ENCODE data around the gene TRIM32.

Gene TRIM32

GRCh38 chr9:116717150-116717549 is 30.0 kb downstream of the TRIM32 start:
- no peak overlapping the region for H3K4me3 ChIP-seq (ENCODE audit: low read depth, low read length)
- no peak for DNase-seq
- no peaks in the 10 kb centered on the region for H3K27me3 ChIP-seq
- peaks cover 2% of the 10 kb centered on the region; the same call in 1 of the 2 replicates for H3K4me1 ChIP-seq
- peaks cover 33% of the 10 kb centered on the region for H3K36me3 ChIP-seq
- TF ChIP-seq CTCF (IDR thresholded peaks at IDR 0.05; ENCODE audit: low read depth, low read length): no peak
- no peaks in the 10 kb centered on the region for H3K9me3 ChIP-seq

GRCh38 chr9:116718111-116718510 is 31.0 kb downstream of the TRIM32 start:
- Histone ChIP-seq H3K4me3 (ENCODE audit: low read depth, low read length) (no peak overlapping the region), H3K36me3 (peaks cover 36% of the 10 kb centered on the region), H3K27me3 (no peaks in the 10 kb centered on the region), H3K9me3 (no peaks in the 10 kb centered on the region), H3K4me1 (peaks cover 2% of the 10 kb centered on the region; the same call in 1 of the 2 replicates)
- no peak for TF ChIP-seq CTCF (IDR thresholded peaks at IDR 0.05; ENCODE audit: low read depth, low read length)
- DNase-seq: no peak

GRCh38 chr9:116720111-116720510 is 33.0 kb downstream of the TRIM32 start:
- Histone ChIP-seq H3K27me3 (no peaks in the 10 kb centered on the region), H3K36me3 (peaks cover 42% of the 10 kb centered on the region), H3K4me3 (ENCODE audit: low read depth, low read length) (no peak overlapping the region), H3K9me3 (no peaks in the 10 kb centered on the region), H3K4me1 (0 out of 2 replicates have a peak, but pooled peaks cover 2% of the 10 kb centered on the region)
- no peak for DNase-seq
- TF ChIP-seq CTCF (IDR thresholded peaks at IDR 0.05; ENCODE audit: low read depth, low read length): no peak

- H3K27me3 ChIP-seq: no peaks in the 10 kb centered on the region
Measured at GRCh38 chr9:116721411-116721810, 34.3 kb downstream of the TRIM32 start.

GRCh38 chr9:116721944-116722343 is 34.8 kb downstream of the TRIM32 start:
- no peak for DNase-seq
- no peak for TF ChIP-seq CTCF (IDR thresholded peaks at IDR 0.05; ENCODE audit: low read depth, low read length)
- H3K27me3 ChIP-seq: no peaks in the 10 kb centered on the region
- peaks cover 53% of the 10 kb centered on the region for H3K36me3 ChIP-seq
- no peaks in the 10 kb centered on the region for H3K9me3 ChIP-seq
- H3K4me1 ChIP-seq: no peaks in the 10 kb centered on the region
- no peak overlapping the region for H3K4me3 ChIP-seq (ENCODE audit: low read depth, low read length)

More at GRCh38 chr9:116721411-116721810, 34.3 kb downstream of the TRIM32 start:
- Histone ChIP-seq H3K9me3 (no peaks in the 10 kb centered on the region), H3K4me1 (no peaks in the 10 kb centered on the region), H3K36me3 (peaks cover 51% of the 10 kb centered on the region), H3K4me3 (ENCODE audit: low read depth, low read length) (no peak overlapping the region)
- no peak for TF ChIP-seq CTCF (IDR thresholded peaks at IDR 0.05; ENCODE audit: low read depth, low read length)
- DNase-seq: no peak

- Histone ChIP-seq H3K27me3 (no peaks in the 10 kb centered on the region), H3K9me3 (no peaks in the 10 kb centered on the region), H3K36me3 (peaks cover 55% of the 10 kb centered on the region), H3K4me3 (ENCODE audit: low read depth, low read length) (no peak overlapping the region), H3K4me1 (no peaks in the 10 kb centered on the region)
- no peak for TF ChIP-seq CTCF (IDR thresholded peaks at IDR 0.05; ENCODE audit: low read depth, low read length)
- DNase-seq: no peak
Measured at GRCh38 chr9:116724123-116724522, 37.0 kb downstream of the TRIM32 start.

Data from BE2C (cell line).